K562 (cell line): ENCODE results near the gene LRP6. TPM values are rescaled to one million over a fixed set of nuclear protein-coding genes. Genes with fewer than 3 reads are reported as not detected.

Experiments
- ATF6 ChIP-seq: sonication (generic); formaldehyde crosslinking; IDR thresholded peaks from 2 replicates; pipeline ENCODE4 v1.4.0; 2020; ENCODE audit warnings: mild to moderate bottlenecking, missing genetic modification reagents
- BDP1 ChIP-seq: IDR thresholded peaks from 3 replicates; pipeline ENCODE4 v1.6.1; 2011; ENCODE audit not compliant: insufficient read length, insufficient read depth
- EGR1 ChIP-seq: fragments of 450-650 bp; conservative IDR thresholded peaks from 2 replicates; pipeline ENCODE4 v1.6.1; 2017; ENCODE audit warnings: mild to moderate bottlenecking
- ELF1 ChIP-seq: fragments of 200-800 bp; sonication (Bioruptor generic); IDR thresholded peaks from 2 replicates; pipeline ENCODE4 v1.6.1; 2016; ENCODE audit warnings: missing genetic modification characterization, missing compliant biosample characterization
- EWSR1 ChIP-seq: fragments of 450-650 bp; IDR thresholded peaks from 2 replicates; pipeline ENCODE4 v1.6.1; 2018; ENCODE audit warnings: borderline replicate concordance, mild to moderate bottlenecking, low read depth, moderate library complexity; ENCODE audit not compliant: partially characterized antibody
- FOXP4 ChIP-seq: sonication (generic); formaldehyde crosslinking; IDR thresholded peaks from 2 replicates; pipeline ENCODE4 v1.8.0; 2022; ENCODE audit warnings: mild to moderate bottlenecking, missing genetic modification reagents, borderline replicate concordance
- KAT2B ChIP-seq: IDR thresholded peaks from one replicate; pipeline ENCODE4 v1.6.1; 2012; ENCODE audit warnings: low read depth, mild to moderate bottlenecking, control low read depth, inconsistent platforms, low read length, moderate library complexity
- MAFK ChIP-seq: IDR thresholded peaks from 2 replicates; pipeline ENCODE4 v1.6.1; 2011; ENCODE audit warnings: low read length, improper control_type of control experiment
- MEIS2 ChIP-seq: fragments of 450-650 bp; IDR thresholded peaks from 2 replicates; pipeline ENCODE4 v1.6.1; 2014; ENCODE audit warnings: mild to moderate bottlenecking; ENCODE audit not compliant: partially characterized antibody
- NFATC3 ChIP-seq: fragments of 450-650 bp; IDR thresholded peaks from 2 replicates; pipeline ENCODE4 v1.6.1; 2017; ENCODE audit warnings: mild to moderate bottlenecking
- NR0B1 ChIP-seq: fragments of 450-650 bp; IDR thresholded peaks from one replicate; pipeline ENCODE4 v1.6.1; 2018; ENCODE audit warnings: mild to moderate bottlenecking, moderate library complexity; ENCODE audit not compliant: partially characterized antibody
- REST ChIP-seq, 2 experiments: fragments of 450-650 bp; formaldehyde crosslinking in 1 of 2; IDR thresholded peaks; 2 replicates each; pipeline versions ENCODE4 v1.4.0 to v1.6.1; 2014 to 2020; ENCODE audit warnings: mild to moderate bottlenecking in 2 of 2, borderline replicate concordance in 1 of 2, low read depth in 1 of 2
- SNIP1 ChIP-seq: fragments of 450-650 bp; IDR thresholded peaks from 2 replicates; pipeline ENCODE4 v1.7.1; 2017; ENCODE audit warnings: low read depth, mild to moderate bottlenecking
- XRCC4 ChIP-seq: IDR thresholded peaks from one replicate; pipeline ENCODE4 v1.6.1; 2011; ENCODE audit not compliant: insufficient read depth, insufficient read length; ENCODE audit errors: extremely low read depth
- polyA plus RNA-seq, 8 experiments: library from polyadenylated mRNA; depleted of rRNA in 4 of 8; stranded (reverse) in 5 of 8; unstranded in 3 of 8; fragments of >200 nt; fragmentation: Nextera tagmentation in 2 of 8; fragmentation: Illumina TruSeq in 1 of 8; extraction: Ambion mirVana in 2 of 8; extraction: Trizol in 1 of 8; gene quantifications; 2 replicates each; pipeline versions ENCODE4 v1.2.1 to v1.2.3, GENCODE V29; 2011 to 2014; ENCODE audit warnings: inconsistent platforms in 1 of 8, missing spikeins in 1 of 8
- total RNA-seq, 7 experiments: library from RNA; depleted of rRNA in 6 of 7; stranded (reverse); fragments of >200 nt in 6 of 7; fragmentation: Illumina TruSeq in 2 of 7; extraction: Trizol in 2 of 7; gene quantifications; 2 replicates each; pipeline versions ENCODE4 v1.2.1 to v1.2.3, GENCODE V29; 2011 to 2021; ENCODE audit warnings: low replicate concordance in 1 of 7

The LRP6 gene
- total and polyA plus RNA-seq, 9 of the 15 experiments (the other 6 are each of a cell fraction or from before 2014, with no cell fraction given): 3.0 to 17.0 (median 10.8) TPM

GRCh38 chr12:12190087-12190809, 76.6 kb downstream of the LRP6 start (continued):
- TF ChIP-seq NFATC3 (no peak), ELF1 (tag) (no peak), ATF6 (CRISPR knock-in tag) (no peak), MEIS2 (peak; percentile 99), REST (IDR thresholded peaks at IDR 0.05; ENCODE audit: borderline replicate concordance) (no peak), REST (CRISPR knock-in tag; IDR thresholded peaks at IDR 0.05; ENCODE audit: low read depth) (no peak), XRCC4 (no peak), MAFK (no peak), SNIP1 (no peak), KAT2B (no peak), EWSR1 (no peak), NR0B1 (no peak), FOXP4 (CRISPR knock-in tag) (no peak), BDP1 (no peak), EGR1 (no peak)
